Neural crest cell (in vitro differentiated cells): Measurements from ENCODE around the gene WASF1. TPM values are rescaled to one million over a fixed set of nuclear protein-coding genes. Genes with fewer than 3 reads are reported as not detected.

Experiments
- DNase-seq: peaks from one replicate; pipeline ENCODE4 v3.0.0; 2021; ENCODE audit warnings: low read depth, mixed read lengths, low spot score
- H3K27ac Mint-ChIP-seq: one replicate; pipeline ENCODE4 v1.8.0; 2021; ENCODE audit warnings: mild to moderate bottlenecking, mixed read lengths; ENCODE audit not compliant: unreplicated experiment
- H3K27me3 Mint-ChIP-seq: 2 replicates; pipeline ENCODE4 v1.8.0; 2021; ENCODE audit warnings: low read depth, mild to moderate bottlenecking, mixed read lengths
- H3K36me3 Mint-ChIP-seq: 2 replicates; pipeline ENCODE4 v1.8.0; 2021; ENCODE audit warnings: low read depth, mild to moderate bottlenecking, mixed read lengths
- H3K4me1 Mint-ChIP-seq: 2 replicates; pipeline ENCODE4 v1.8.0; 2021; ENCODE audit warnings: mixed read lengths
- H3K4me3 Mint-ChIP-seq: one replicate; pipeline ENCODE4 v1.8.0; 2021; ENCODE audit warnings: mild to moderate bottlenecking, mixed read lengths
- H3K9me3 Mint-ChIP-seq: 2 replicates; pipeline ENCODE4 v1.8.0; 2021; ENCODE audit warnings: mixed read lengths
- CTCF ChIP-seq: fragments of 200-600 bp; sonication (generic); conservative IDR thresholded peaks from 2 replicates; pipeline ENCODE4 v1.5.0; 2021; ENCODE audit warnings: antibody characterized with exemption, mild to moderate bottlenecking
- total RNA-seq: library from RNA; stranded (reverse); gene quantifications from 2 replicates; pipeline ENCODE4 v1.2.1, GENCODE V29; 2021

WASF1 gene
- total RNA-seq, 1 donor from 2014 or later: 48.9 TPM

- no peaks in the 10 kb centered on the region for H3K27me3 Mint-ChIP-seq
- peaks cover 11% of the 10 kb centered on the region for H3K36me3 Mint-ChIP-seq
- DNase-seq: no peak
- no peaks in the 10 kb centered on the region for H3K4me1 Mint-ChIP-seq
- H3K4me3 Mint-ChIP-seq: no peak overlapping the region
- H3K9me3 Mint-ChIP-seq: no peaks in the 10 kb centered on the region
- H3K27ac Mint-ChIP-seq: no peak overlapping the region
- TF ChIP-seq CTCF: no peak
Observed at GRCh38 chr6:110196874-110197273, 17.4 kb upstream of the WASF1 start.

- H3K27me3 Mint-ChIP-seq: no peaks in the 10 kb centered on the region
- no peak overlapping the region for H3K27ac Mint-ChIP-seq
- no peaks in the 10 kb centered on the region for H3K4me1 Mint-ChIP-seq
- TF ChIP-seq CTCF: no peak
- H3K4me3 Mint-ChIP-seq: no peak overlapping the region
- no peak for DNase-seq
- H3K9me3 Mint-ChIP-seq: no peaks in the 10 kb centered on the region
- H3K36me3 Mint-ChIP-seq: peaks cover 11% of the 10 kb centered on the region
Observed at GRCh38 chr6:110195639-110196038, 16.2 kb upstream of the WASF1 start.

- Mint-ChIP-seq H3K27ac (no peak overlapping the region), H3K9me3 (no peaks in the 10 kb centered on the region), H3K36me3 (peaks cover 3% of the 10 kb centered on the region), H3K27me3 (no peaks in the 10 kb centered on the region), H3K4me1 (no peaks in the 10 kb centered on the region), H3K4me3 (no peak overlapping the region)
- no peak for TF ChIP-seq CTCF
- DNase-seq: no peak
Observed at GRCh38 chr6:110191477-110191876, 12.0 kb upstream of the WASF1 start.

GRCh38 chr6:110190726-110191125, 11.3 kb upstream of the WASF1 start:
- H3K9me3 Mint-ChIP-seq: no peaks in the 10 kb centered on the region
- no peak overlapping the region for H3K27ac Mint-ChIP-seq
- no peak overlapping the region for H3K4me3 Mint-ChIP-seq
- no peak for DNase-seq
- TF ChIP-seq CTCF: no peak
- no peaks in the 10 kb centered on the region for H3K4me1 Mint-ChIP-seq
- H3K27me3 Mint-ChIP-seq: no peaks in the 10 kb centered on the region
- peaks cover 3% of the 10 kb centered on the region for H3K36me3 Mint-ChIP-seq

DNA sequence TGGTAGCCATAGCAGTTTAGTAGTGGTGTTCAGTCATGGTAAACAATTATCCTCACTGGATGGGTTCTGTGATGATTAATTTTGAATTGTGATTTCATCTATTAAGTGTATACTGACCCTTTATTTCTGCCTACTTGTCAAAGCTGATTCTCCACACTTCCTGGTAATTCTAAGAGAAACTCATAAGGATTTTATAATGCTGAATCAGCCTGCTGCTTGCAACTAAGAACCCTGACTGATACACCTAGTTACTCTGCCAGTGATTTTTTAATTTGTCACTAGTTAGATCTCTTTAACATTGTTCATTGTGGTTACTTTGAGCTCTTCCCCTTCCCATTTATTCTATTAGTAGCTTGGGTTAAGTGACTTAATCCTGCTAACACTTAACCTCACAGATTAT, 9.3 kb upstream of the WASF1 start:
- Mint-ChIP-seq H3K9me3 (no peaks in the 10 kb centered on the region), H3K27me3 (no peaks in the 10 kb centered on the region), H3K4me1 (no peaks in the 10 kb centered on the region), H3K4me3 (no peak overlapping the region), H3K36me3 (no peaks in the 10 kb centered on the region), H3K27ac (no peak overlapping the region)
- TF ChIP-seq CTCF: no peak
- DNase-seq: no peak

- Mint-ChIP-seq H3K9me3 (no peaks in the 10 kb centered on the region), H3K27ac (no peak overlapping the region), H3K4me1 (no peaks in the 10 kb centered on the region), H3K36me3 (no peaks in the 10 kb centered on the region), H3K4me3 (no peak overlapping the region), H3K27me3 (no peaks in the 10 kb centered on the region)
- no peak for TF ChIP-seq CTCF
- DNase-seq: no peak
Observed at GRCh38 chr6:110185879-110186278, 6.4 kb upstream of the WASF1 start.
